ENCODE results near the gene SEC23IP.

GRCh38 chr10:119878524-119878923 is 14.0 kb upstream of the SEC23IP start:
- TF ChIP-seq, protein P1, sequence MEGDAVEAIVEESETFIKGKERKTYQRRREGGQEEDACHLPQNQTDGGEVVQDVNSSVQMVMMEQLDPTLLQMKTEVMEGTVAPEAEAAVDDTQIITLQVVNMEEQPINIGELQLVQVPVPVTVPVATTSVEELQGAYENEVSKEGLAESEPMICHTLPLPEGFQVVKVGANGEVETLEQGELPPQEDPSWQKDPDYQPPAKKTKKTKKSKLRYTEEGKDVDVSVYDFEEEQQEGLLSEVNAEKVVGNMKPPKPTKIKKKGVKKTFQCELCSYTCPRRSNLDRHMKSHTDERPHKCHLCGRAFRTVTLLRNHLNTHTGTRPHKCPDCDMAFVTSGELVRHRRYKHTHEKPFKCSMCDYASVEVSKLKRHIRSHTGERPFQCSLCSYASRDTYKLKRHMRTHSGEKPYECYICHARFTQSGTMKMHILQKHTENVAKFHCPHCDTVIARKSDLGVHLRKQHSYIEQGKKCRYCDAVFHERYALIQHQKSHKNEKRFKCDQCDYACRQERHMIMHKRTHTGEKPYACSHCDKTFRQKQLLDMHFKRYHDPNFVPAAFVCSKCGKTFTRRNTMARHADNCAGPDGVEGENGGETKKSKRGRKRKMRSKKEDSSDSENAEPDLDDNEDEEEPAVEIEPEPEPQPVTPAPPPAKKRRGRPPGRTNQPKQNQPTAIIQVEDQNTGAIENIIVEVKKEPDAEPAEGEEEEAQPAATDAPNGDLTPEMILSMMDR (IDR thresholded peaks at IDR 0.05), result no peak
- TF ChIP-seq POLR2AphosphoS5 (IDR thresholded peaks at IDR 0.05), result no peak
